Spinal cord (tissue), 10 donors: Measurements from ENCODE around the gene CRK. TPM values are rescaled to one million over a fixed set of nuclear protein-coding genes. Genes with fewer than 3 reads are reported as not detected.

ENCODE experiments used
- DNase-seq, 6 donors: peaks; one replicate each; pipeline versions ENCODE4 v3.0.0 to v3.0.0-alpha.2; 2013 to 2015; ENCODE audit warnings: low spot score in 6 of 6, low read depth in 4 of 6
- H3K27ac ChIP-seq: one replicate; pipeline ENCODE4 v1.5.1; 2013; ENCODE audit warnings: low read depth, low read length, control low read depth
- H3K27me3 ChIP-seq: one replicate; pipeline ENCODE4 v1.6.1; 2013; ENCODE audit warnings: low read length; ENCODE audit not compliant: control insufficient read depth, insufficient read depth
- H3K36me3 ChIP-seq: one replicate; pipeline ENCODE4 v1.6.1; 2013; ENCODE audit warnings: low read length; ENCODE audit not compliant: control insufficient read depth, insufficient read depth
- H3K4me1 ChIP-seq: one replicate; pipeline ENCODE4 v1.6.1; 2013; ENCODE audit warnings: low read length; ENCODE audit not compliant: control insufficient read depth, insufficient read depth
- H3K4me3 ChIP-seq: one replicate; pipeline ENCODE4 v1.5.1; 2013; ENCODE audit warnings: low read depth, low read length, control low read depth
- H3K9me3 ChIP-seq: one replicate; pipeline ENCODE4 v1.6.1; 2013; ENCODE audit warnings: low read length; ENCODE audit not compliant: control insufficient read depth, insufficient read depth
- WGBS: methylation state at CpG from one replicate; pipeline ENCODE4 v1.1.5; 2013; ENCODE audit warnings: missing lambda C conversion rate; ENCODE audit not compliant: insufficient coverage; 5-methylcytosine and 5-hydroxymethylcytosine counted together
- long read RNA-seq, 4 donors: transcript quantifications; one replicate each; lab custom pipeline, GENCODE V29; 2026
- polyA plus RNA-seq, 2 donors: library from polyadenylated mRNA; unstranded; fragments of 120-200 nt; gene quantifications; one replicate each; pipeline ENCODE4 v1.2.1, GENCODE V29; 2013; ENCODE audit not compliant: insufficient read length in 2 of 2
- total RNA-seq, 2 donors: library from RNA; depleted of rRNA in 1 of 2; stranded (reverse); fragments of 120-200 nt in 1 of 2; fragments of >200 nt in 1 of 2; gene quantifications; one replicate each; pipeline versions ENCODE4 v1.2.3 to v1.2.4, GENCODE V29; 2013 to 2014
- donor health status: healthy.

Gene CRK
- total RNA-seq (100 to 1,000 TPM in 1 of 2 donors, 10 to 100 TPM in 1; 78.4 to 105 TPM), polyA plus RNA-seq (10 to 100 TPM; 70.2 to 82.7 TPM)
- long read RNA-seq, donor 1, transcript CRK-201 (3 exons, 3,880 nt) = minor isoform, 5 of 24 reads
- long read RNA-seq, donor 1, transcript CRK-202 (3 exons, 3,675 nt) = major isoform, 19 of 24 reads
- long read RNA-seq, donor 1, partial matches to known transcripts = 0 of 24 reads
- long read RNA-seq, donor 1, other reads (novel, unspliced or antisense) = 0 of 24 reads
- long read RNA-seq, donor 2, transcript CRK-202 (3 exons, 3,675 nt) = major isoform, 15 of 19 reads
- long read RNA-seq, donor 2, partial matches to known transcripts = 0 of 19 reads
- long read RNA-seq, donor 2, other reads (novel, unspliced or antisense) = 0 of 19 reads
- long read RNA-seq, donor 3, transcript CRK-202 (3 exons, 3,675 nt) = major isoform, 10 of 18 reads
- long read RNA-seq, donor 3, transcript CRK-201 (3 exons, 3,880 nt) = minor isoform, 8 of 18 reads
- long read RNA-seq, donor 3, partial matches to known transcripts = 0 of 18 reads
- long read RNA-seq, donor 3, other reads (novel, unspliced or antisense) = 0 of 18 reads
- long read RNA-seq, donor 4, transcript CRK-202 (3 exons, 3,675 nt) = minor isoform, 8 of 20 reads
- long read RNA-seq, donor 4, transcript CRK-201 (3 exons, 3,880 nt) = major isoform, 12 of 20 reads
- long read RNA-seq, donor 4, partial matches to known transcripts = 0 of 20 reads
- long read RNA-seq, donor 4, other reads (novel, unspliced or antisense) = 0 of 20 reads

DNA sequence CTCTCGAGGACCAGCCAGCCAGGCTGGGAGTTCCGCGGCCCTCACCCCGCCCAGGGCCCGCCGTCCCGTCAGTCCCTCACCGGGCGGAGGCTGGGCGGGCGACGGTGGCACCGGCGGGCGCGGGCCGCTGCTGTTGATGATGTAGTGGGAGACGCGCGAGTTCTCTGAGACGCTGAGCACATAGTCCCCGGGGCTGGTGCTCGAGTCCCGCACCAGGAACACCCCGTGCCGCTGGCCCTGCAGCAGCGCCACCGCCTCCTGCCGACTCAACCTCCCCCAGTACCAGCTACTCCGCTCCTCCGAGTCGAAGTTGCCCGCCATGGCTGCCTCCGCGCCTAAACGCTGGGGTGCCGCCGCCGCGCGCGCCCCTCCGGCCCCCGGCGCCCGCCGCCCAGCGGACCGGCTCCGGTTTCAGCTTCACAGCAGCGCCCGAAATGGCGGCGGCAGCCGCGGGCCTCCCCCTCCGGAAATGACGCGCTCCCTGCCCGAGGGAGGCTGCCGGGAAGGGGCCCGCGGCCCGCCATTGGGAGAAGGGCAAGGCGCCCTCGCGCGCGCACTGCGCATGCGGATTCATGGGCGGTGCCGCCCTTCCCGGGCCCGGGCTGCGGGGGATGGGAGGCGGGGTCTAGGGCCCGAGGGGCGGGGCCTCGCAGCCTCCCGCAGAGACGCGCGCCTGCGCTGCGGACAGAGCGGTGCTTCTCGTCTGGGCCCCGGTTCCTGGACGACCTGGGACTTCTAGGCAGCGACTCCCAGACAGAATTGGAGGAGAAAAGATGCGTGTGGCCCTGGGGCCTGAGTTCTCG lies at the start of gene CRK:
CRK (minus strand) TSS at position 436 of the 803 bp plus-strand sequence; CDS start at position 321, 115 bp downstream.
- peaks cover 26% of the 10 kb centered on the region for H3K4me1 ChIP-seq
- under 1% methylated on average over 92 of the region's 93 CpGs for WGBS
- H3K27ac ChIP-seq = peak within 1 kb of the TSS; percentile 87

DNA sequence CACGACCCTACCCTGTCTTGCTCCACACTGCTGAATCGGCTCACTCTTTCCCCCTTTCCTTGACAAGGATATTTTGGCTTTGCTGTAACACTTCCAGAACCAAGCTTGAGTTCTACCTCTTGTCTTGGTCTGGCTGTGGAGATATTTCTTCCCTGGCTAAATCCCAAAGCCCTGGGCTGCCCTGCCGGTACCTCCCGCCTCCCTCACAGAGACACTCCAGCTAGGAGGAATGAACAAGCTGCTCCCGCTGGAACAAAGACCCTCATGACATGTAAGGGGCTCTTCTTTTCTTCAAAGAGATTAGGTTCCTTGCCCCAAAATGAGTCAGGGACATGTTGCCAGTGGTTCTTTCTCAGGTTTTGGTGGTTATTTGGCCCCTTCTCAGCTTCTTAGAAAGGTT lies 49.6 kb upstream of the CRK start:
- Histone ChIP-seq H3K27me3 (no peaks in the 10 kb centered on the region), H3K27ac (no peak overlapping the region), H3K4me1 (no peaks in the 10 kb centered on the region), H3K9me3 (no peaks in the 10 kb centered on the region), H3K4me3 (no peak overlapping the region), H3K36me3 (peaks cover 54% of the 10 kb centered on the region)
- DNase-seq = no peak
- 88% methylated on average over 5 of the region's 5 CpGs for WGBS

More for the DNA sequence above, at the start of gene CRK:
- DNase-seq = peak; percentile 85 to 99 (median 94)
- Histone ChIP-seq H3K4me3 (peak within 1 kb of the TSS; percentile 73), H3K36me3 (peaks cover 9% of the 10 kb centered on the region), H3K27me3 (no peaks in the 10 kb centered on the region), H3K9me3 (no peaks in the 10 kb centered on the region)

DNA sequence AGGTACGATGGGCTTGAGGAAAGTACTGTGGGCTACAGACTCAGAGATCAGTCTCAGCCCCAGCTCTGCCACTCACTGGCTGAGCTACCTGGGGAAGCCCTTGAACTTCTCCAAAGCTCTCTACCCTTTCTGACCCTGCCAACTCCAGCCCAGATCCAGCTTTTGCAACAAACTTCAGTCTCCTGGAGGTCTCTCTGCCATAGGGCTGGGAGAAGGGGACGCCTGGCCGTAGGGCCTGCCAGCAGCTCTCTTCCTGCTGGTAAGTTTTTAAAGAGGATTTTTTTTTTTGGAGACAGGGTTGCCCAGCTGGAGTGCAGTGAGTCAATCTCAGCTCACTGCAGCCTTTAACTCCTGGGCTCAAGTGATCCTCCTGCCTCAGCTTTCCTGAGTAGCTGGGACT lies 48.8 kb upstream of the CRK start:
- no peaks in the 10 kb centered on the region for H3K4me1 ChIP-seq
- no peaks in the 10 kb centered on the region for H3K27me3 ChIP-seq
- H3K4me3 ChIP-seq = no peak overlapping the region
- WGBS = 82% methylated on average over 2 of the region's 3 CpGs
- H3K27ac ChIP-seq = no peak overlapping the region
- no peak for DNase-seq
- H3K9me3 ChIP-seq = no peaks in the 10 kb centered on the region
- H3K36me3 ChIP-seq = peaks cover 54% of the 10 kb centered on the region

DNA sequence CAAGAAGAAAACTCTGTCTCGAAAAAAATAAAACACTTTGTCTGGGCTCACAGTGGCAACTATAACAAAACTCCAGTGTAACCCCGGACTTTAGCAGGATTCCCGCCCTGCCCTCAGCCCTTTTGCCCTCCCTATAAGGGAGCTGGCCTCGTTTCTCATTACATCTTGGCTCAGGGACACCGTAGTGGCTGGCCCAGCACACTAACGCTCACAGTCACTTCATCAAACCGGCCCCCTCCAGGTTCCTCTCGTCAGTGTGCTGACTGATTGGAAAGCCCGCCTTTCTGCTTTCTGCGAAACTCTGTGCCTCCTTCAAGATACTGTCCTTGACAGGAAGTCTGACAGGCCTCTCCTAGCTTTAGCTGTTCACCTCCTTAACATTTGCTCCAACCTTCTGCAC lies 47.7 kb upstream of the CRK start:
- Histone ChIP-seq H3K27ac (no peak overlapping the region), H3K9me3 (no peaks in the 10 kb centered on the region), H3K4me1 (no peaks in the 10 kb centered on the region), H3K27me3 (no peaks in the 10 kb centered on the region), H3K4me3 (no peak overlapping the region), H3K36me3 (peaks cover 43% of the 10 kb centered on the region)
- DNase-seq = no peak
- WGBS = 66% methylated on average over 10 of the region's 10 CpGs

DNA sequence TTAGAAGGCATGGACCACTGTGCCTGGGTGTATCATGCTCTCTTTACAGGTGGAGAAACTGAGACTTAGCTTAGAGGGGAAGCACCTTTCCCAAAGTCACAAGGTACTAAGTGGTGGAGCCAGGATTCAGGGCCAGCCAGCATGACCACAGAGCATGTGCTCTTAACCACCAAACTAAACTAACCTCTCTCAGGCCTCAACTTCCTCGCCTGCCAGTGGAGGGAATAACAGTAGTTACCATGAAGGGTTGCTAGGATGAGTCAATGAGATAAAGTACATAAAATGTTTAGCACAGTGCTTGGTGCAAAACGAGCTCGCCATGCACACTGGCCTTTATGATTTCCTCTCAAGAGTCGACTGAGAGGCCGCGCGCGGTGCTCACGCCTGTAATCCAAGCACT lies 42.8 kb upstream of the CRK start:
- no peaks in the 10 kb centered on the region for H3K9me3 ChIP-seq
- DNase-seq = no peak
- 91% methylated on average over 8 of the region's 9 CpGs for WGBS

DNA sequence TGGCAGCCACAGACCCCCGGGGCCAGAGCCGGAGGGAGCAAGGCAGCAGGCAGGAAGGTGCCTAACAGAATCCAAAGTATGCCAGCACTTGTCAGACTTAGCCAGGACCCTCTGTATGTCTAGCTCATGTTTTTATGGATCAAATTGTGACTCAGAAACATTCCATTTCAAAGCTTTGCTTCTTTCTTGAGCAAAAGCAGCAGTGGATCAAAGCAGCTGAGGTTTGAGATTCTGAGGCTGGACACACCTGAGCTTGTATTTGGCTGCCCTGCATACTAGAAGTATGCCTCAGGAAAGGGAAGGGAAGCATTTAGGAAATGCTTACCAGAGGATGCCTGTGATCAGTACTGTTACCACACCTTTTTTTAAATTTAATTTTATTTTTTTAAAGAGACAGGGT lies 42.2 kb upstream of the CRK start:
- WGBS = 94% methylated on average over 2 of the region's 2 CpGs
- DNase-seq = no peak
- H3K27ac ChIP-seq = no peak overlapping the region

More for the DNA sequence above, 42.8 kb upstream of the CRK start:
- Histone ChIP-seq H3K27ac (no peak overlapping the region), H3K27me3 (no peaks in the 10 kb centered on the region), H3K36me3 (peaks cover 40% of the 10 kb centered on the region), H3K4me1 (peaks cover 25% of the 10 kb centered on the region), H3K4me3 (no peak overlapping the region)

DNA sequence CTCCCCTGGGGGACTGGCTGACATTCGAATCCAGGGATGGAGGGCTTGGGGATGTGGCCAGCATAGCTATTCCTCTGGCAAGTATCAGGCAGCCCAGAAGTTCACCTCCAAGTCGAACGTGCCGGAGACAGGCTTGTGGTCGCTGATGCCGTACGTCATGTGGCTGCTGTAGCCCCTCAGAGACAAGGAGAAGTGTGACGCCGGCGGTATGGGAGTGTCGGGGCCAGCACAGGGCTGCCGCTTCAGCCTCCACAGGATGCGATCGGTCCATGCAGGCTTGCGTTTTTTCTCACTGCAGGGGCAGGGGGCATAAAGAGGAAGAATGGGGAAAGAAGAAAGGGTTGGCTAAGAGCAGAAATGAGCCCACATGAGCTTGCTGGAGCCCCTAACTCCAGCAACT lies 41.8 kb upstream of the CRK start:
- H3K36me3 ChIP-seq = peaks cover 45% of the 10 kb centered on the region
- 70% methylated on average over 15 of the region's 15 CpGs for WGBS
- no peak overlapping the region for H3K27ac ChIP-seq
- H3K4me1 ChIP-seq = peaks cover 35% of the 10 kb centered on the region
- no peaks in the 10 kb centered on the region for H3K9me3 ChIP-seq
- H3K4me3 ChIP-seq = no peak overlapping the region
- no peaks in the 10 kb centered on the region for H3K27me3 ChIP-seq
- DNase-seq = no peak

More for the DNA sequence above, 42.2 kb upstream of the CRK start:
- peaks cover 31% of the 10 kb centered on the region for H3K4me1 ChIP-seq
- no peaks in the 10 kb centered on the region for H3K27me3 ChIP-seq
- H3K4me3 ChIP-seq = no peak overlapping the region
- H3K36me3 ChIP-seq = peaks cover 44% of the 10 kb centered on the region
- no peaks in the 10 kb centered on the region for H3K9me3 ChIP-seq

DNA sequence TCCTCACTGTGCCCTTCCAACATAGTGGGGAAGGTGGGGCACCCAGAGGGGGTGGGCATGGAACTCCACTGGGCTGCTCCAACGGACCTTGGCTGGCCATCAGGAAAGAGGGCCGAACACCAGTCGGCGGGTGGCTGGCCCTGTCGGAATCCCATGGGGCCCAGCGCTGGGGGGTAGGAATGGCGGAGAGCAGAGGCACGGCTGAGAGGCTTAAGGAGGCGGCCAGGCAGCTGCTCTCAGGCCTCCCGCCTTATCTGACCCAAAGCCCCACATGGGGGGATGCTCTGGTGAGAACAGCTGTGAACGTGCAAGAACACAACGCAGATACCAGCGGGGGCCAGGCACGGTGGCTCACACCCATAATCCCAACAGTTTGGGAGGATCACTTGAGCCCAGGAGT lies 40.8 kb upstream of the CRK start:
- 83% methylated on average over 8 of the region's 14 CpGs for WGBS
- Histone ChIP-seq H3K36me3 (peaks cover 50% of the 10 kb centered on the region), H3K4me1 (peaks cover 45% of the 10 kb centered on the region), H3K27ac (no peak overlapping the region), H3K4me3 (no peak overlapping the region), H3K27me3 (no peaks in the 10 kb centered on the region), H3K9me3 (no peaks in the 10 kb centered on the region)
- no peak for DNase-seq

DNA sequence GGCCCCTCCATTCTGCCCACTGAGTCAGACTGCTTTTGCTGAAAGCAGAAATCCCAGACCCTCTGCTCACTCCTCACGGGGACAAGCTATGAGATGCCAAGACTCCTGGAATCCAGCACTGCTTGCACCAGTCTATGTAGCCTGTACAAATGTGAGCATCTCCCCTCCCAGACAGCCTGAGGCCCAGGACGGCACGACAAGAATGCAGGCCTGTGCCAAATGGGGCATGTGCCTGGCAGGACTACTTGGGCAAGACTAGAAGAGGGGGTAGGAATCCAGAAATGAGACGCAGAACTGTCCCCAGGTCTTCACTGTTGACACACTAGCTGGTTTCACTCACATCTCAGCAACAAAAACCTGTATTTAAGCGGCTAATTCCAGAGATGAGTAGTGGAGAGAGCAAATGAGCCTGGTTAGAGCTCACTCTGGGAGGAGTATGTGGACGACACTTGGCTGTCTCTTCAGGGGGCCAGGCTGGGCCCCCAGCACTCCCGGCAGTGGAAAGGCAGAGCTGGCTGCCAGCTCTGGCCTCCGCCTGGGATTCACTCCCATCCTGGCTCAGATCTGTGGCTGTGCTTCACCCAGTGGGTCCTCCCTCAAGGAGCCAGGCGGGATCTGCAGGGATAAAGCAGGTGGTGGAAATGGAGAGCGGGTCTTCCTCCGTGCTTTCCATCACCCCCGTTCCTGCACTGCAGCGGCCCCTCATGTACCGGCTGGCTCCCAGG lies 39.4 kb upstream of the CRK start:
- H3K9me3 ChIP-seq = no peaks in the 10 kb centered on the region
- H3K27ac ChIP-seq = peak overlapping the region; percentile 33
- H3K4me1 ChIP-seq = peaks cover 53% of the 10 kb centered on the region
- DNase-seq = peak in 1 of 6 donors; percentile 67
- H3K27me3 ChIP-seq = no peaks in the 10 kb centered on the region
- WGBS = 77% methylated on average over 10 of the region's 14 CpGs
- peaks cover 50% of the 10 kb centered on the region for H3K36me3 ChIP-seq
- H3K4me3 ChIP-seq = no peak overlapping the region
